Measurements from ENCODE around the gene DDX43. TPM values are rescaled to one million over a fixed set of nuclear protein-coding genes. Genes with fewer than 3 reads are reported as not detected.

DDX43 gene
- total RNA-seq, 1 experiment from 2014 or later, result not detected

DNA sequence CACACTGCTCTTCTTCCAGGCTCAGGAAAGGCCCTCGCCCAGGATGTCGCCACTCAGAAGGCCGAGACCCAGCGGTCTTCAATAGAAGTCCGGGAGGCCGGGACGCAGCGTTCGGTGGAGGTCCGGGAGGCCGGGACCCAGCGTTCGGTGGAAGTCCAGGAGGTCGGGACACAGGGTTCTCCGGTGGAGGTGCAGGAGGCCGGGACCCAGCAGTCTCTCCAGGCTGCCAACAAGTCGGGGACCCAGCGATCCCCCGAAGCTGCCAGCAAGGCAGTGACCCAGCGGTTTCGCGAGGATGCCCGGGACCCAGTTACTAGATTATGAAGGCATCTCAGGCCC lies 31.1 kb upstream of the DDX43 start:
- BruUV-seq (replicated peaks), result no TSS peak
- DNase-seq (ENCODE audit: low read depth, low spot score) (no peak), ATAC-seq (no peak)
- H3K9ac ChIP-seq (ENCODE audit: low read length), result no peak overlapping the region
- H3K9me2 ChIP-seq (ENCODE audit: insufficient read depth), result no peaks in the 10 kb centered on the region
- POLR2A ChIA-PET, result no interaction called here
- H3K36me3 ChIP-seq (ENCODE audit: control insufficient read depth in 1 of 2, insufficient read depth in 2 of 2, low read length in 2 of 2), result no peaks in the 10 kb centered on the region
- H4K20me1 ChIP-seq (ENCODE audit: insufficient read depth), result no peaks in the 10 kb centered on the region
- intact Hi-C loops (cut with micrococcal nuclease), result no loop called here
- H2AFZ ChIP-seq (ENCODE audit: low read depth, low read length, poor library complexity, severe bottlenecking), result no peak overlapping the region
- CTCF ChIA-PET, result no interaction called here
- H3K4me2 ChIP-seq (ENCODE audit: low read length), result no peak overlapping the region
- no peaks in the 10 kb centered on the region for H3K9me3 ChIP-seq (ENCODE audit: control insufficient read depth in 1 of 2, insufficient read depth in 1 of 2, low read depth in 1 of 2, low read length in 2 of 2)
- no peaks in the 10 kb centered on the region for H3K4me1 ChIP-seq (ENCODE audit: control insufficient read depth in 1 of 2, insufficient read depth in 2 of 2, low read length in 2 of 2)
- TF ChIP-seq CEBPB (IDR thresholded peaks at IDR 0.05; ENCODE audit: low read depth) (no peak), SP1 (IDR thresholded peaks at IDR 0.05; ENCODE audit: low read depth) (no peak), ZFX (IDR thresholded peaks at IDR 0.05) (no peak), EZH2 (IDR thresholded peaks at IDR 0.05) (no peak), EGR1 (IDR thresholded peaks at IDR 0.05; ENCODE audit: low read depth) (no peak), JUND (IDR thresholded peaks at IDR 0.05) (no peak), POLR2AphosphoS5 (IDR thresholded peaks at IDR 0.05; ENCODE audit: low read depth, low read length) (no peak), SRF (IDR thresholded peaks at IDR 0.05; ENCODE audit: low read depth) (no peak), POLR2A (IDR thresholded peaks at IDR 0.05; ENCODE audit: borderline replicate concordance, extremely low read depth, insufficient read depth, insufficient read length) (no peak), FOSL1 (IDR thresholded peaks at IDR 0.05; ENCODE audit: low read depth) (no peak)
- TF ChIP-seq, protein P1, sequence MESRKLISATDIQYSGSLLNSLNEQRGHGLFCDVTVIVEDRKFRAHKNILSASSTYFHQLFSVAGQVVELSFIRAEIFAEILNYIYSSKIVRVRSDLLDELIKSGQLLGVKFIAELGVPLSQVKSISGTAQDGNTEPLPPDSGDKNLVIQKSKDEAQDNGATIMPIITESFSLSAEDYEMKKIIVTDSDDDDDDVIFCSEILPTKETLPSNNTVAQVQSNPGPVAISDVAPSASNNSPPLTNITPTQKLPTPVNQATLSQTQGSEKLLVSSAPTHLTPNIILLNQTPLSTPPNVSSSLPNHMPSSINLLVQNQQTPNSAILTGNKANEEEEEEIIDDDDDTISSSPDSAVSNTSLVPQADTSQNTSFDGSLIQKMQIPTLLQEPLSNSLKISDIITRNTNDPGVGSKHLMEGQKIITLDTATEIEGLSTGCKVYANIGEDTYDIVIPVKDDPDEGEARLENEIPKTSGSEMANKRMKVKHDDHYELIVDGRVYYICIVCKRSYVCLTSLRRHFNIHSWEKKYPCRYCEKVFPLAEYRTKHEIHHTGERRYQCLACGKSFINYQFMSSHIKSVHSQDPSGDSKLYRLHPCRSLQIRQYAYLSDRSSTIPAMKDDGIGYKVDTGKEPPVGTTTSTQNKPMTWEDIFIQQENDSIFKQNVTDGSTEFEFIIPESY (IDR thresholded peaks at IDR 0.05; ENCODE audit: extremely low read depth, insufficient replicate concordance, low read length), result no peak
- no peak overlapping the region for H3K4me3 ChIP-seq (replicated peaks in 1 of 2; ENCODE audit: low read depth in 1 of 2, low read length in 2 of 2)
- H3K79me2 ChIP-seq (ENCODE audit: insufficient read depth, low read length), result no peaks in the 10 kb centered on the region
- RAD21 ChIA-PET (ENCODE audit: low non-redundant PET in 1 of 2, low total read pairs in 2 of 2, uncharacterized antibody in 2 of 2, unreplicated experiment in 2 of 2), result no interaction called here
- H3K27me3 ChIP-seq (ENCODE audit: insufficient read depth, low read length), result no peaks in the 10 kb centered on the region
- H3K27ac ChIP-seq (ENCODE audit: low read depth, low read length), result no peak overlapping the region

DNA sequence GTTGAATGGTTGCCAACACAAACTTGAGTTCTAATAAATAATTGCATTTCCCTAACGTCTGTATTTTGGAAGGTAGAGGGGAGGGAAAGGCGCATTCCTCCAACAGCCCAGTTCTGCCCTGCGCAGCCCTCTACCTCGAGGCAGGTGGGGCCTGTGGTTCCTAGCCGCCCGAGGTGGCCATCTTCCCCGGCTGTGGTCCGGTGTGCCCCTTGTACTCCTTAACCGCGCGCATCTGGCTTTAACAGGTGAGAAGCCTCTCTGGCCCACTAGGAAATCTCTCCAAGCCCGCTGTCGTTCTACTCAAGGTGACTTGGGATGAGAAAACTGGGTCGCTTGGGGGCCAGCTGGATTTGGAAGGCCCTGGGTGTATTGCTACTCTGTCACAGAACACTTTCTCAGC lies 30.5 kb upstream of the DDX43 start:
- no peak for ATAC-seq
- H4K20me1 ChIP-seq (ENCODE audit: insufficient read depth), result no peaks in the 10 kb centered on the region
- no peaks in the 10 kb centered on the region for H3K79me2 ChIP-seq (ENCODE audit: insufficient read depth, low read length)
- no peaks in the 10 kb centered on the region for H3K27me3 ChIP-seq (ENCODE audit: insufficient read depth, low read length)
- no peak overlapping the region for H3K27ac ChIP-seq (ENCODE audit: low read depth, low read length)
- H3K4me3 ChIP-seq (replicated peaks in 1 of 2; ENCODE audit: low read depth in 1 of 2, low read length in 2 of 2), result no peak overlapping the region
- H3K36me3 ChIP-seq (ENCODE audit: control insufficient read depth in 1 of 2, insufficient read depth in 2 of 2, low read length in 2 of 2), result no peaks in the 10 kb centered on the region
- intact Hi-C loops (cut with micrococcal nuclease), result no loop called here
- no peak for DNase-seq (ENCODE audit: low read depth, low spot score)
- H3K4me1 ChIP-seq (ENCODE audit: control insufficient read depth in 1 of 2, insufficient read depth in 2 of 2, low read length in 2 of 2), result no peaks in the 10 kb centered on the region
- H3K9ac ChIP-seq (ENCODE audit: low read length), result no peak overlapping the region
- no peak overlapping the region for H2AFZ ChIP-seq (ENCODE audit: low read depth, low read length, poor library complexity, severe bottlenecking)
- ChIA-PET POLR2A (no interaction called here), RAD21 (ENCODE audit: low non-redundant PET in 1 of 2, low total read pairs in 2 of 2, uncharacterized antibody in 2 of 2, unreplicated experiment in 2 of 2) (no interaction called here), CTCF (no interaction called here)
- no peak overlapping the region for H3K4me2 ChIP-seq (ENCODE audit: low read length)
- H3K9me3 ChIP-seq (ENCODE audit: control insufficient read depth in 1 of 2, insufficient read depth in 1 of 2, low read depth in 1 of 2, low read length in 2 of 2), result no peaks in the 10 kb centered on the region
- H3K9me2 ChIP-seq (ENCODE audit: insufficient read depth), result no peaks in the 10 kb centered on the region
- no TSS peak for BruUV-seq (replicated peaks)
- no peak for TF ChIP-seq SP1 (IDR thresholded peaks at IDR 0.05; ENCODE audit: low read depth)
- no peak for TF ChIP-seq ZFX (IDR thresholded peaks at IDR 0.05)
- no peak for TF ChIP-seq EZH2phosphoT487 (IDR thresholded peaks at IDR 0.05; ENCODE audit: borderline replicate concordance)
- no peak for TF ChIP-seq ZNF274 (IDR thresholded peaks at IDR 0.05; ENCODE audit: low read depth, low read length)
- TF ChIP-seq TCF7L2 (IDR thresholded peaks at IDR 0.05; ENCODE audit: borderline replicate concordance, extremely low read depth, insufficient read depth, insufficient read length), result no peak
- TF ChIP-seq FOSL1 (IDR thresholded peaks at IDR 0.05; ENCODE audit: low read depth), result no peak
- TF ChIP-seq RAD21 (IDR thresholded peaks at IDR 0.05; ENCODE audit: low read depth), result no peak
- TF ChIP-seq, protein P1 (IDR thresholded peaks at IDR 0.05; ENCODE audit: extremely low read depth, insufficient replicate concordance, low read length), result no peak
- TF ChIP-seq, protein P2, sequence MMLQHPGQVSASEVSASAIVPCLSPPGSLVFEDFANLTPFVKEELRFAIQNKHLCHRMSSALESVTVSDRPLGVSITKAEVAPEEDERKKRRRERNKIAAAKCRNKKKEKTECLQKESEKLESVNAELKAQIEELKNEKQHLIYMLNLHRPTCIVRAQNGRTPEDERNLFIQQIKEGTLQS (IDR thresholded peaks at IDR 0.05), result no peak
- no peak for TF ChIP-seq ELF1 (IDR thresholded peaks at IDR 0.05; ENCODE audit: borderline replicate concordance, low read depth)
